ENCODE results near the gene KIF1B.

Gene KIF1B

GRCh38 chr1:10424034-10424433 is 213.7 kb downstream of the KIF1B start:
- TF ChIP-seq CEBPB (IDR thresholded peaks at IDR 0.05) (no peak), NFIC (IDR thresholded peaks at IDR 0.05) (no peak), FOXM1 (IDR thresholded peaks at IDR 0.05; ENCODE audit: borderline replicate concordance, low read depth) (no peak), RAD21 (IDR thresholded peaks at IDR 0.05; ENCODE audit: low read depth) (no peak), EP300 (IDR thresholded peaks at IDR 0.05; ENCODE audit: borderline replicate concordance) (no peak), REST (IDR thresholded peaks at IDR 0.05; ENCODE audit: low read depth) (no peak), CREB1 (IDR thresholded peaks at IDR 0.05; ENCODE audit: low read depth) (no peak), TEAD4 (IDR thresholded peaks at IDR 0.05) (no peak), TAF1 (IDR thresholded peaks at IDR 0.05; ENCODE audit: low read depth) (no peak), YY1 (IDR thresholded peaks at IDR 0.05; ENCODE audit: low read depth) (no peak), TCF12 (IDR thresholded peaks at IDR 0.05; ENCODE audit: low read depth) (no peak), EGR1 (IDR thresholded peaks at IDR 0.05) (no peak), USF1 (IDR thresholded peaks at IDR 0.05) (no peak), ZBTB7A (IDR thresholded peaks at IDR 0.05; ENCODE audit: low read depth) (no peak)
- TF ChIP-seq, protein P1, sequence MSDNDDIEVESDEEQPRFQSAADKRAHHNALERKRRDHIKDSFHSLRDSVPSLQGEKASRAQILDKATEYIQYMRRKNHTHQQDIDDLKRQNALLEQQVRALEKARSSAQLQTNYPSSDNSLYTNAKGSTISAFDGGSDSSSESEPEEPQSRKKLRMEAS (IDR thresholded peaks at IDR 0.05) = no peak

- no peak for TF ChIP-seq EGR1 (IDR thresholded peaks at IDR 0.05)
- TF ChIP-seq ZBTB7A (IDR thresholded peaks at IDR 0.05; ENCODE audit: low read depth) = no peak
- TF ChIP-seq USF1 (IDR thresholded peaks at IDR 0.05) = no peak
- TF ChIP-seq FOXM1 (IDR thresholded peaks at IDR 0.05; ENCODE audit: borderline replicate concordance, low read depth) = no peak
- TF ChIP-seq REST (IDR thresholded peaks at IDR 0.05; ENCODE audit: low read depth) = no peak
- TF ChIP-seq CREB1 (IDR thresholded peaks at IDR 0.05; ENCODE audit: low read depth) = no peak
- no peak for TF ChIP-seq NFIC (IDR thresholded peaks at IDR 0.05)
- TF ChIP-seq, protein P1 (IDR thresholded peaks at IDR 0.05) = no peak
- no peak for TF ChIP-seq TCF12 (IDR thresholded peaks at IDR 0.05; ENCODE audit: low read depth)
- TF ChIP-seq EP300 (IDR thresholded peaks at IDR 0.05; ENCODE audit: borderline replicate concordance) = no peak
- no peak for TF ChIP-seq TEAD4 (IDR thresholded peaks at IDR 0.05)
- TF ChIP-seq YY1 (IDR thresholded peaks at IDR 0.05; ENCODE audit: low read depth) = no peak
- no peak for TF ChIP-seq TAF1 (IDR thresholded peaks at IDR 0.05; ENCODE audit: low read depth)
- TF ChIP-seq CEBPB (IDR thresholded peaks at IDR 0.05) = no peak
Measured at GRCh38 chr1:10424651-10425050, 214.3 kb downstream of the KIF1B start.

DNA sequence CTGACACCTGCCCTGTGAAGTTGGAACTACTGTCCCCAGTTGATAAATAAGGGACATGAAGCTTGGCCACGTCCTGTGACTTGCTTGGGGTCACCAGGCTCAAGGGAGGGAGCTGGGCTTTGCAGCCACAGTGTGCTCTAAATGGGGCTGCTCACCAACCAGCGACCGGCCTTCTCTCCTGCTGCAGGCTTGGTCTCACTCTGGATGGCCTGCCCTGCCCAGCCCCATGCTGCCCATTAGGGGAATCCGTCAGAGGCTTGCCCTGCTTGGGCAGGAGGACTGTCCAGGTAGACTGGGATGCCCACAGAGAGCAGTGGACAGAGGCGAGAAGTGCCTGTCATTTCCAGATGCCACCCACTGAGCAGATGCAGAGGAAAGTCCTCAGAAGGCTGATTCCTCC is 218.6 kb downstream of the KIF1B start:
- TF ChIP-seq TEAD4 (IDR thresholded peaks at IDR 0.05) (no peak), RAD21 (IDR thresholded peaks at IDR 0.05; ENCODE audit: low read depth) (no peak), EP300 (IDR thresholded peaks at IDR 0.05; ENCODE audit: borderline replicate concordance) (no peak), CREB1 (IDR thresholded peaks at IDR 0.05; ENCODE audit: low read depth) (no peak), TCF12 (IDR thresholded peaks at IDR 0.05; ENCODE audit: low read depth) (no peak), EGR1 (IDR thresholded peaks at IDR 0.05) (no peak), TAF1 (IDR thresholded peaks at IDR 0.05; ENCODE audit: low read depth) (no peak), USF1 (IDR thresholded peaks at IDR 0.05) (no peak), FOXM1 (IDR thresholded peaks at IDR 0.05; ENCODE audit: borderline replicate concordance, low read depth) (no peak), NFIC (IDR thresholded peaks at IDR 0.05) (no peak), YY1 (IDR thresholded peaks at IDR 0.05; ENCODE audit: low read depth) (no peak), REST (IDR thresholded peaks at IDR 0.05; ENCODE audit: low read depth) (no peak), ZBTB7A (IDR thresholded peaks at IDR 0.05; ENCODE audit: low read depth) (no peak), CEBPB (IDR thresholded peaks at IDR 0.05) (no peak)
- TF ChIP-seq, protein P1 (IDR thresholded peaks at IDR 0.05) = no peak

DNA sequence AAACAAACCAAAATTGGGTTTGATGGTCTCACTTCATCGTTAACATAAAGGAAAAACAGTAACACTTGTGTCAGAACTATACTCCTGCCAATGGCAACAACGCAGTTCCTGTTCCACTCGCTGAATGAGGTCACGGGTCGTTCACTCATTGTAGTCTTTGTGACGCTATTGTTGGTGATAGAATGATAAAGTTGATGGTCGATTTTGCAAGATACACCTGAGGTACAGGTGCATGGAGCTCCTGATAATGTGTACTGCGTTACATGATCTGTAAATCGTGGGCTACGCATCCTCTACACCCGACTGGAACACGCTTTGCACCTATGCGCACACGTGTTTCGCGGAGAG is 219.5 kb downstream of the KIF1B start:
- TF ChIP-seq, protein P1 (IDR thresholded peaks at IDR 0.05) = no peak
- no peak for TF ChIP-seq YY1 (IDR thresholded peaks at IDR 0.05; ENCODE audit: low read depth)
- no peak for TF ChIP-seq TEAD4 (IDR thresholded peaks at IDR 0.05)
- no peak for TF ChIP-seq ZBTB7A (IDR thresholded peaks at IDR 0.05; ENCODE audit: low read depth)
- TF ChIP-seq CEBPB (IDR thresholded peaks at IDR 0.05) = no peak
- no peak for TF ChIP-seq EP300 (IDR thresholded peaks at IDR 0.05; ENCODE audit: borderline replicate concordance)
- TF ChIP-seq NFIC (IDR thresholded peaks at IDR 0.05) = no peak
- no peak for TF ChIP-seq FOXM1 (IDR thresholded peaks at IDR 0.05; ENCODE audit: borderline replicate concordance, low read depth)
- no peak for TF ChIP-seq TAF1 (IDR thresholded peaks at IDR 0.05; ENCODE audit: low read depth)

All from Ishikawa (cell line).